Activated CD8-positive, alpha-beta T cell treated with anti-CD3 and anti-CD28 coated beads, Interleukin-2, amount 10 ng/mL, durations not matched to agents 7 days and 5 days (primary cell): ENCODE measurements around the gene INHBE. TPM values are rescaled to one million over a fixed set of nuclear protein-coding genes. Genes with fewer than 3 reads are reported as not detected.
A peak's percentile ranks its signal among the peaks of the same experiment; 100 is the strongest.
"Not testable (repeated sequence)": the region's sequence is repeated elsewhere in the genome, so short reads cannot be mapped to it uniquely, and the experiment has no call there.

Source experiments
- ATAC-seq: fragments of 150-1000 bp; cut with Tn5 transposase; one replicate; pipeline ENCODE4 v1.10.0; 2021; ENCODE audit warnings: moderate library complexity
- CTCF ChIA-PET: fragments of 350-600 bp; sonication (Branson Sonifier 250); formaldehyde crosslinking; loops from one replicate; lab custom pipeline; 2021; ENCODE audit warnings: antibody characterized with exemption; lab: Charles Lee
- POLR2A ChIA-PET: fragments of 350-600 bp; sonication (Branson Sonifier 250); formaldehyde crosslinking; loops from one replicate; lab custom pipeline; 2021; ENCODE audit warnings: antibody characterized with exemption; lab: Charles Lee
- DNase-seq: peaks from one replicate; pipeline ENCODE4 v3.0.0-alpha.2; 2020
- H3K27ac Mint-ChIP-seq: one replicate; pipeline ENCODE4 v1.8.0; 2021; ENCODE audit warnings: mild to moderate bottlenecking, mixed read lengths
- H3K27me3 Mint-ChIP-seq: one replicate; pipeline ENCODE4 v1.8.0; 2021; ENCODE audit warnings: low read depth, mixed read lengths
- H3K36me3 Mint-ChIP-seq: one replicate; pipeline ENCODE4 v1.8.0; 2021; ENCODE audit warnings: low read depth, mixed read lengths
- H3K4me1 Mint-ChIP-seq: one replicate; pipeline ENCODE4 v1.8.0; 2021; ENCODE audit warnings: low read depth, mixed read lengths
- H3K4me3 Mint-ChIP-seq: one replicate; pipeline ENCODE4 v1.8.0; 2021; ENCODE audit warnings: mild to moderate bottlenecking, mixed read lengths
- H3K9me3 Mint-ChIP-seq: one replicate; pipeline ENCODE4 v1.8.0; 2022; ENCODE audit warnings: mixed read lengths; ENCODE audit not compliant: insufficient read depth
- total RNA-seq, 2 experiments: library from RNA; stranded (reverse); gene quantifications; one replicate each; pipeline ENCODE4 v1.2.3, GENCODE V29; 2021

Gene INHBE
- total RNA-seq, 2 experiments from 2014 or later = not detected

- Mint-ChIP-seq H3K27ac (no peak overlapping the region), H3K9me3 (peaks cover 4% of the 10 kb centered on the region), H3K27me3 (peaks cover 10% of the 10 kb centered on the region), H3K36me3 (peaks cover 3% of the 10 kb centered on the region), H3K4me1 (no peaks in the 10 kb centered on the region), H3K4me3 (no peak overlapping the region)
- ChIA-PET CTCF (interaction anchor here (1.5 to 1.7 kb wide), 2 partner anchors 11 to 14 kb away, joined by 4 to 7 read pairs; partner anchors contain the start of gene INHBE), POLR2A (no interaction called here)
- no peak for DNase-seq
- ATAC-seq = no peak
Observed at GRCh38 chr12:57441846-57442427, 13.2 kb upstream of the INHBE start.

GRCh38 chr12:57444337-57444736, 10.8 kb upstream of the INHBE start:
- H3K4me1 Mint-ChIP-seq, H3K27ac Mint-ChIP-seq, H3K36me3 Mint-ChIP-seq, ATAC-seq, H3K9me3 Mint-ChIP-seq, POLR2A ChIA-PET, H3K4me3 Mint-ChIP-seq, DNase-seq, H3K27me3 Mint-ChIP-seq: not testable (repeated sequence)
- CTCF ChIA-PET = interaction anchor here (1.1 to 7.0 kb wide), 4 partner anchors 10 to 18 kb away, joined by 3 to 40 read pairs (median 11); partner anchors contain the start of gene GLI1

GRCh38 chr12:57444744-57445143, 10.4 kb upstream of the INHBE start:
- Mint-ChIP-seq H3K27ac (no peak overlapping the region), H3K4me3 (no peak overlapping the region), H3K9me3 (peaks cover 4% of the 10 kb centered on the region), H3K36me3 (peaks cover 3% of the 10 kb centered on the region), H3K4me1 (no peaks in the 10 kb centered on the region), H3K27me3 (peaks cover 6% of the 10 kb centered on the region)
- POLR2A ChIA-PET = no interaction called here
- no peak for ATAC-seq
- CTCF ChIA-PET = interaction anchor here (1.1 to 7.0 kb wide), 4 partner anchors 9 to 18 kb away, joined by 3 to 40 read pairs (median 11); partner anchors contain the start of gene GLI1
- no peak for DNase-seq

- Mint-ChIP-seq H3K9me3 (peaks cover 4% of the 10 kb centered on the region), H3K27me3 (no peaks in the 10 kb centered on the region), H3K4me1 (no peaks in the 10 kb centered on the region), H3K36me3 (peaks cover 3% of the 10 kb centered on the region), H3K27ac (no peak overlapping the region), H3K4me3 (no peak overlapping the region)
- DNase-seq (no peak), ATAC-seq (no peak)
- POLR2A ChIA-PET = no interaction called here
- CTCF ChIA-PET = interaction anchor here (1.4 to 7.0 kb wide), 3 partner anchors 9 to 138 kb away, joined by 5 to 40 read pairs (median 17); partner anchors contain the start of gene GLI1
Observed at GRCh38 chr12:57446292-57446960, 8.7 kb upstream of the INHBE start.

GRCh38 chr12:57448669-57449068, 6.4 kb upstream of the INHBE start:
- ChIA-PET POLR2A (interaction anchor here (0.6 kb wide), 1 partner anchor 18 kb away, joined by 3 read pairs; no protein-coding TSS in a partner anchor), CTCF (interaction anchor here (7.0 kb wide), 1 partner anchor 10 kb away, joined by 40 read pairs; the partner anchor contains the start of gene GLI1)
- no peak overlapping the region for H3K4me3 Mint-ChIP-seq
- H3K27ac Mint-ChIP-seq = no peak overlapping the region
- no peaks in the 10 kb centered on the region for H3K36me3 Mint-ChIP-seq
- no peaks in the 10 kb centered on the region for H3K9me3 Mint-ChIP-seq
- no peaks in the 10 kb centered on the region for H3K27me3 Mint-ChIP-seq
- H3K4me1 Mint-ChIP-seq = peaks cover 7% of the 10 kb centered on the region
- ATAC-seq = no peak
- DNase-seq = no peak

GRCh38 chr12:57449375-57449774, 5.7 kb upstream of the INHBE start:
- no peak for ATAC-seq
- POLR2A ChIA-PET = interaction anchor here (0.6 kb wide), 1 partner anchor 19 kb away, joined by 3 read pairs; no protein-coding TSS in a partner anchor
- no peaks in the 10 kb centered on the region for H3K9me3 Mint-ChIP-seq
- H3K27me3 Mint-ChIP-seq = no peaks in the 10 kb centered on the region
- H3K27ac Mint-ChIP-seq = no peak overlapping the region
- peaks cover 7% of the 10 kb centered on the region for H3K4me1 Mint-ChIP-seq
- no peak for DNase-seq
- no peaks in the 10 kb centered on the region for H3K36me3 Mint-ChIP-seq
- CTCF ChIA-PET = interaction anchor here (7.0 kb wide), 1 partner anchor 9 kb away, joined by 40 read pairs; the partner anchor contains the start of gene GLI1
- H3K4me3 Mint-ChIP-seq = no peak overlapping the region

GRCh38 chr12:57450057-57450456, 5.0 kb upstream of the INHBE start:
- POLR2A ChIA-PET = interaction anchor here (1.3 kb wide), 1 partner anchor 9 kb away, joined by 5 read pairs; no protein-coding TSS in a partner anchor
- peaks cover 13% of the 10 kb centered on the region for H3K4me1 Mint-ChIP-seq
- DNase-seq = no peak

GRCh38 chr12:57451233-57451778, 3.8 kb upstream of the INHBE start:
- no peak for ATAC-seq
- Mint-ChIP-seq H3K9me3 (no peaks in the 10 kb centered on the region), H3K4me3 (no peak overlapping the region), H3K27ac (no peak overlapping the region), H3K27me3 (no peaks in the 10 kb centered on the region), H3K36me3 (no peaks in the 10 kb centered on the region), H3K4me1 (peaks cover 25% of the 10 kb centered on the region)
- DNase-seq = no peak
- POLR2A ChIA-PET = no interaction called here
- CTCF ChIA-PET = interaction anchor here (1.0 to 7.1 kb wide), 9 partner anchors 19 to 268 kb away, joined by 3 to 145 read pairs (median 16); no protein-coding TSS in a partner anchor

More at GRCh38 chr12:57450057-57450456, 5.0 kb upstream of the INHBE start:
- Mint-ChIP-seq H3K27ac (no peak overlapping the region), H3K36me3 (no peaks in the 10 kb centered on the region), H3K9me3 (no peaks in the 10 kb centered on the region), H3K4me3 (no peak overlapping the region), H3K27me3 (no peaks in the 10 kb centered on the region)
- ATAC-seq = no peak
- CTCF ChIA-PET = interaction anchor here (1.0 to 7.1 kb wide), 3 partner anchors 8 to 188 kb away, joined by 3 to 145 read pairs (median 40); partner anchors contain the start of gene GLI1

GRCh38 chr12:57452181-57452936, 2.7 kb upstream of the INHBE start:
- ChIA-PET POLR2A (interaction anchor here (1.0 kb wide), 1 partner anchor 10 kb away, joined by 4 read pairs; no protein-coding TSS in a partner anchor), CTCF (interaction anchor here (0.7 to 7.1 kb wide), 39 partner anchors 10 to 269 kb away, joined by 3 to 145 read pairs (median 5); partner anchors contain the start of gene INHBC)
- DNase-seq (no peak), ATAC-seq (no peak)
- no peaks in the 10 kb centered on the region for H3K27me3 Mint-ChIP-seq
- H3K4me1 Mint-ChIP-seq = peaks cover 28% of the 10 kb centered on the region
- H3K4me3 Mint-ChIP-seq = no peak overlapping the region
- no peaks in the 10 kb centered on the region for H3K36me3 Mint-ChIP-seq
- H3K9me3 Mint-ChIP-seq = no peaks in the 10 kb centered on the region
- H3K27ac Mint-ChIP-seq = no peak overlapping the region

GRCh38 chr12:57452937-57453509, 2.1 kb upstream of the INHBE start:
- DNase-seq (peak; percentile 70), ATAC-seq (peak; percentile 54)
- ChIA-PET POLR2A (interaction anchor here (1.0 kb wide), 1 partner anchor 10 kb away, joined by 4 read pairs; no protein-coding TSS in a partner anchor), CTCF (interaction anchor here (0.7 to 7.1 kb wide), 38 partner anchors 8 to 240 kb away, joined by 3 to 145 read pairs (median 5); partner anchors contain the start of genes INHBC and SHMT2)
- Mint-ChIP-seq H3K27ac (no peak overlapping the region), H3K36me3 (no peaks in the 10 kb centered on the region), H3K27me3 (no peaks in the 10 kb centered on the region), H3K4me3 (no peak overlapping the region), H3K4me1 (peaks cover 30% of the 10 kb centered on the region), H3K9me3 (no peaks in the 10 kb centered on the region)
